ENCODE measurements around the gene PIK3C2B. TPM values are rescaled to one million over a fixed set of nuclear protein-coding genes. Genes with fewer than 3 reads are reported as not detected.
A peak's percentile ranks its signal among the peaks of the same experiment; 100 is the strongest.

PIK3C2B gene
- total and polyA plus RNA-seq, 2 donors (not counting 3 experiments of a cell fraction or from before 2014, with no cell fraction given), result 33.7 to 49.0 TPM

- peak; percentile 44 for DNase-seq (ENCODE audit: low read depth, low spot score)
- Histone ChIP-seq H3K9ac (replicated peaks; ENCODE audit: extremely low read depth, insufficient read depth, low read length) (no peak overlapping the region), H3K4me2 (ENCODE audit: insufficient read depth, low read length) (no peak overlapping the region), H3K4me1 (ENCODE audit: control insufficient read depth, extremely low read depth, insufficient read depth, low read length) (peaks cover 66% of the 10 kb centered on the region), H3K27ac (ENCODE audit: insufficient read depth, low read depth, low read length) (peak overlapping the region; percentile 2), H4K20me1 (replicated peaks; ENCODE audit: control insufficient read depth, extremely low read depth, insufficient read depth, low read length) (no peaks in the 10 kb centered on the region), H3K9me1 (replicated peaks; ENCODE audit: control insufficient read depth, extremely low read depth, insufficient read depth, low read length) (no peaks in the 10 kb centered on the region), H3K4me3 (replicated peaks in 1 of 3; ENCODE audit: insufficient read depth in 1 of 3, low read depth in 1 of 3, low read length in 3 of 3) (no peak overlapping the region), H2AFZ (ENCODE audit: low read depth, low read length) (peak overlapping the region; percentile 43), H3K36me3 (ENCODE audit: control insufficient read depth in 2 of 2, extremely low read depth in 1 of 2, insufficient read depth in 2 of 2, low read length in 2 of 2) (peaks cover 0 to 17% of the 10 kb centered on the region in 2 experiments), H3K79me2 (ENCODE audit: control insufficient read depth, insufficient read depth, low read length) (no peaks in the 10 kb centered on the region), H3K9me3 (replicated peaks; ENCODE audit: control insufficient read depth, insufficient read depth, low read length) (no peaks in the 10 kb centered on the region), H3K27me3 (ENCODE audit: control insufficient read depth in 2 of 2, insufficient read depth in 2 of 2, low read length in 2 of 2) (no peaks in the 10 kb centered on the region)
- ChIA-PET CTCF (interaction anchor here (1.0 to 9.2 kb wide), 12 partner anchors 11 to 67 kb away, joined by 3 to 94 read pairs (median 6); partner anchors contain the start of gene PIK3C2B), POLR2A (interaction anchor here (0.8 kb wide), 1 partner anchor 13 kb away, joined by 5 read pairs; no protein-coding TSS in a partner anchor)
- TF ChIP-seq MYC (IDR thresholded peaks at IDR 0.05; ENCODE audit: low read depth, low read length), result no peak
- no peak for TF ChIP-seq MAX (IDR thresholded peaks at IDR 0.05; ENCODE audit: insufficient read depth, insufficient read length)
- TF ChIP-seq FOS (IDR thresholded peaks at IDR 0.05; ENCODE audit: borderline replicate concordance, insufficient read depth, low read length), result peak; percentile 8
- dilution Hi-C loops (cut with MboI; ENCODE audit: extremely low pct_ligation_motif_present, low sequenced_read_pairs), result no loop called here
- BruUV-seq (replicated peaks), result no TSS peak
- FAIRE-seq, result peak; percentile 63
- intact Hi-C loops (cut with micrococcal nuclease), result no loop called here
Measured at GRCh38 chr1:204465546-204466415, 28.8 kb downstream of the PIK3C2B start.

- POLR2A ChIA-PET, result no interaction called here
- CTCF ChIA-PET, result interaction anchor here (1.2 to 9.2 kb wide), 5 partner anchors 13 to 38 kb away, joined by 4 to 94 read pairs (median 17); partner anchors contain the start of gene PIK3C2B
- H3K27me3 ChIP-seq (ENCODE audit: control insufficient read depth in 2 of 2, insufficient read depth in 2 of 2, low read length in 2 of 2), result no peaks in the 10 kb centered on the region
- H2AFZ ChIP-seq (ENCODE audit: low read depth, low read length), result no peak overlapping the region
- no TSS peak for BruUV-seq (replicated peaks)
- intact Hi-C loops (cut with micrococcal nuclease), result no loop called here
- FAIRE-seq (peak; percentile 77), DNase-seq (ENCODE audit: low read depth, low spot score) (peak; percentile 78)
- H3K36me3 ChIP-seq (ENCODE audit: control insufficient read depth in 2 of 2, extremely low read depth in 1 of 2, insufficient read depth in 2 of 2, low read length in 2 of 2), result peaks cover 0 to 22% of the 10 kb centered on the region in 2 experiments
- no peaks in the 10 kb centered on the region for H3K9me3 ChIP-seq (replicated peaks; ENCODE audit: control insufficient read depth, insufficient read depth, low read length)
- TF ChIP-seq GATA2 (IDR thresholded peaks at IDR 0.05; ENCODE audit: insufficient read depth, insufficient read length, low read depth, low read length) (peak; percentile 25), CTCF (IDR thresholded peaks at IDR 0.05; ENCODE audit: extremely low read depth in 1 of 2, insufficient read depth in 1 of 2, low read depth in 1 of 2, low read length in 2 of 2) (no peak)
- no peak overlapping the region for H3K4me3 ChIP-seq (replicated peaks in 1 of 3; ENCODE audit: insufficient read depth in 1 of 3, low read depth in 1 of 3, low read length in 3 of 3)
- dilution Hi-C loops (cut with MboI; ENCODE audit: extremely low pct_ligation_motif_present, low sequenced_read_pairs), result no loop called here
- H3K4me1 ChIP-seq (ENCODE audit: control insufficient read depth, extremely low read depth, insufficient read depth, low read length), result peaks cover 73% of the 10 kb centered on the region
- H4K20me1 ChIP-seq (replicated peaks; ENCODE audit: control insufficient read depth, extremely low read depth, insufficient read depth, low read length), result no peaks in the 10 kb centered on the region
- H3K9me1 ChIP-seq (replicated peaks; ENCODE audit: control insufficient read depth, extremely low read depth, insufficient read depth, low read length), result no peaks in the 10 kb centered on the region
- no peaks in the 10 kb centered on the region for H3K79me2 ChIP-seq (ENCODE audit: control insufficient read depth, insufficient read depth, low read length)
- no peak overlapping the region for H3K9ac ChIP-seq (replicated peaks; ENCODE audit: extremely low read depth, insufficient read depth, low read length)
- H3K4me2 ChIP-seq (ENCODE audit: insufficient read depth, low read length), result peak overlapping the region; percentile 17
- peak overlapping the region; percentile 36 for H3K27ac ChIP-seq (ENCODE audit: insufficient read depth, low read depth, low read length)
Measured at GRCh38 chr1:204464701-204465100, 29.9 kb downstream of the PIK3C2B start.

All from endothelial cell of umbilical vein (primary cell).